ENCODE data around the gene FKBP6. TPM values are rescaled to one million over a fixed set of nuclear protein-coding genes. Genes with fewer than 3 reads are reported as not detected.

Gene FKBP6
- total RNA-seq, 1 experiment from 2014 or later: not detected

- DNase-seq: no peak
- no peaks in the 10 kb centered on the region for H3K79me1 ChIP-seq (ENCODE audit: insufficient read depth, low read depth, low read length, poor library complexity, severe bottlenecking)
- no peaks in the 10 kb centered on the region for H3K9me3 ChIP-seq (ENCODE audit: control insufficient read depth, low read depth, low read length)
- no peak overlapping the region for H4K91ac ChIP-seq (ENCODE audit: insufficient read length, low read depth, low read length)
- no peaks in the 10 kb centered on the region for H3K4me1 Mint-ChIP-seq
- no peak overlapping the region for H3K56ac ChIP-seq (ENCODE audit: insufficient read length, low read depth, low read length)
- H2BK15ac ChIP-seq (ENCODE audit: low read depth, low read length): no peak overlapping the region
- no peak overlapping the region for H3K27ac Mint-ChIP-seq
- H3K9ac ChIP-seq (ENCODE audit: extremely low read depth, insufficient read length, low read length): no peak overlapping the region
- H2AK5ac ChIP-seq (ENCODE audit: insufficient read length, low read length): no peak overlapping the region
- peaks cover 17% of the 10 kb centered on the region for H3K27me3 Mint-ChIP-seq (ENCODE audit: low read depth)
- no peak for TF ChIP-seq CTCF (conservative IDR thresholded peaks at IDR 0.05)
- no peak overlapping the region for H2BK12ac ChIP-seq (ENCODE audit: insufficient read length, low read depth, low read length)
- H3K9me3 Mint-ChIP-seq: peaks cover 2 to 4% of the 10 kb centered on the region in 2 experiments; a peak in 2 of 5 replicates
- no peak overlapping the region for H2BK120ac ChIP-seq (ENCODE audit: low read depth, low read length, poor library complexity, severe bottlenecking)
- H3K27ac ChIP-seq (ENCODE audit: insufficient read length, low read depth, low read length): no peak overlapping the region
- no CpG with 5 or more reads among the region's 4 CpGs for WGBS (ENCODE audit: extremely low coverage, insufficient read length, low lambda C conversion rate)
- no peak overlapping the region for H4K8ac ChIP-seq (replicated peaks; ENCODE audit: insufficient read length, low read depth, low read length)
- H3K79me2 ChIP-seq (ENCODE audit: insufficient read depth, low read length): no peaks in the 10 kb centered on the region
- H3K4me1 ChIP-seq (ENCODE audit: insufficient read depth, low read length): no peaks in the 10 kb centered on the region
- no peaks in the 10 kb centered on the region for H3K23me2 ChIP-seq (ENCODE audit: insufficient read length, low read depth, low read length, poor library complexity, severe bottlenecking)
- H4K5ac ChIP-seq (ENCODE audit: insufficient read length, low read depth, low read length): no peak overlapping the region
- H2BK5ac ChIP-seq (ENCODE audit: insufficient read length, low read length): no peak overlapping the region
- peaks cover 0 to 1% (median 0%) of the 10 kb centered on the region in 3 experiments; a peak in 1 of 7 replicates for H3K36me3 Mint-ChIP-seq (ENCODE audit: insufficient read depth in 1 of 3, low read depth in 3 of 3)
- H3K14ac ChIP-seq (ENCODE audit: insufficient read depth, low read length): no peak overlapping the region
- H4K20me1 ChIP-seq (ENCODE audit: control insufficient read depth, insufficient read depth, insufficient read length): no peaks in the 10 kb centered on the region
- H3K4ac ChIP-seq (ENCODE audit: low read depth, low read length): no peak overlapping the region
- no peaks in the 10 kb centered on the region for H3K27me3 ChIP-seq (ENCODE audit: insufficient read depth, low read length)
- no peak overlapping the region for H3K18ac ChIP-seq (ENCODE audit: insufficient read length, low read depth, low read length)
- H3K4me2 ChIP-seq (ENCODE audit: insufficient read depth, insufficient read length, low read length): no peak overlapping the region
- H3K4me3 Mint-ChIP-seq: no peak overlapping the region
- H2AFZ ChIP-seq (ENCODE audit: low read length): no peak overlapping the region
- no peak overlapping the region for H3K23ac ChIP-seq (ENCODE audit: insufficient read length, low read depth, low read length)
- H3T11ph ChIP-seq (ENCODE audit: low read length): no peak overlapping the region
- H2BK20ac ChIP-seq (ENCODE audit: low read depth, low read length, poor library complexity, severe bottlenecking): no peak overlapping the region
Observed at GRCh38 chr7:73313521-73313906, 14.4 kb upstream of the FKBP6 start.
